GM04503 (cell line): ENCODE results near the gene MYCBP2.
A peak's percentile ranks its signal among the peaks of the same experiment; 100 is the strongest.
"Not testable (repeated sequence)": the region's sequence is repeated elsewhere in the genome, so short reads cannot be mapped to it uniquely, and the experiment has no call there.

Experiments
- DNase-seq: peaks from one replicate; pipeline ENCODE4 v3.0.0-alpha.2; 2012; ENCODE audit warnings: low read depth

MYCBP2 gene

GRCh38 chr13:77031656-77032243, 295.1 kb downstream of the MYCBP2 start:
- DNase-seq = no peak

- no peak for DNase-seq
These were observed 297.5 kb downstream of the MYCBP2 start for GRCh38 chr13:77029436-77029835.

GRCh38 chr13:77028202-77028601, 298.7 kb downstream of the MYCBP2 start:
- no peak for DNase-seq

GRCh38 chr13:77026861-77027621, 299.9 kb downstream of the MYCBP2 start, which contains the start of gene FBXL3:
Gene FBXL3, minus strand, starts transcription at chr13:77027159. Its CDS starts 5,299 bp downstream, at chr13:77021860.
- peak; percentile 68 for DNase-seq

- no peak for DNase-seq
These were observed 300.5 kb downstream of the MYCBP2 start for GRCh38 chr13:77026255-77026860.

GRCh38 chr13:77022341-77022740, 304.6 kb downstream of the MYCBP2 start:
- no peak for DNase-seq

- DNase-seq = no peak
These were observed 307.1 kb downstream of the MYCBP2 start for GRCh38 chr13:77019756-77020155.

GRCh38 chr13:77016888-77017623, 309.8 kb downstream of the MYCBP2 start:
- no peak for DNase-seq

GRCh38 chr13:77016251-77016812, 310.6 kb downstream of the MYCBP2 start:
- no peak for DNase-seq

- DNase-seq = no peak
These were observed 311.8 kb downstream of the MYCBP2 start for GRCh38 chr13:77014906-77015685.

GRCh38 chr13:77013853-77014542, 312.9 kb downstream of the MYCBP2 start:
- DNase-seq = no peak

GRCh38 chr13:77009719-77010118, 317.2 kb downstream of the MYCBP2 start:
- not testable (repeated sequence) for DNase-seq

- no peak for DNase-seq
These were observed 317.9 kb downstream of the MYCBP2 start for GRCh38 chr13:77009011-77009410.

- not testable (repeated sequence) for DNase-seq
These were observed 318.6 kb downstream of the MYCBP2 start for GRCh38 chr13:77008337-77008736.

GRCh38 chr13:77002590-77003190, 324.2 kb downstream of the MYCBP2 start:
- DNase-seq = no peak

GRCh38 chr13:77001963-77002587, 324.8 kb downstream of the MYCBP2 start:
- no peak for DNase-seq

- no peak for DNase-seq
These were observed 325.4 kb downstream of the MYCBP2 start for GRCh38 chr13:77001540-77001939.

- no peak for DNase-seq
These were observed 326.4 kb downstream of the MYCBP2 start for GRCh38 chr13:77000475-77000874.
